GM20000 (cell line): ENCODE data around the gene KANK4.

Experiments used
- DNase-seq: peaks from one replicate; pipeline ENCODE4 v3.0.0; 2012; ENCODE audit warnings: low spot score
- TF ChIP-seq, protein P1 (sequence below): IDR thresholded peaks from 2 replicates; pipeline ENCODE4 v1.5.1; 2012; ENCODE audit warnings: mild to moderate bottlenecking, control low read depth; ENCODE audit errors: extremely low read depth, missing control alignments

Gene KANK4

DNA sequence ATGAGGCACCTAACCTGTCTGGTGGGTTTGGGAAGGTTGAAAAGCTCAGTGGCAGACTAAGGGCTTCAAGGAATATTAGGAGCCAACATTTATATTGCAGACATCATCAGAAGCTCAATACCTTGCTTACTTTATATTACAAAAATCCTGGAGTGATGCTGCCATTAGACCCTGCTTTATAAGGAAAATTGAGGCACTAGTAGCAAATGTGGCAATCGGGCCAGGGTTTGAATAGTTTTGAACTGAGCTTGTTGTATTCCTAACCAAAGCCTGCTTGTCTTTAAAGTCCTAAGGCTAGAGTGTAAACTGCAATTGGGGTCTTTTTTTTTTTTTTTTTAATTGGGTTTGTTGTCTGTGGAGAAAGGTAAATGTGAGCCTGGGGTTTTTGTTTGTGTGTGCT, 110.3 kb downstream of the KANK4 start:
- DNase-seq, result no peak
- TF ChIP-seq, protein P1, sequence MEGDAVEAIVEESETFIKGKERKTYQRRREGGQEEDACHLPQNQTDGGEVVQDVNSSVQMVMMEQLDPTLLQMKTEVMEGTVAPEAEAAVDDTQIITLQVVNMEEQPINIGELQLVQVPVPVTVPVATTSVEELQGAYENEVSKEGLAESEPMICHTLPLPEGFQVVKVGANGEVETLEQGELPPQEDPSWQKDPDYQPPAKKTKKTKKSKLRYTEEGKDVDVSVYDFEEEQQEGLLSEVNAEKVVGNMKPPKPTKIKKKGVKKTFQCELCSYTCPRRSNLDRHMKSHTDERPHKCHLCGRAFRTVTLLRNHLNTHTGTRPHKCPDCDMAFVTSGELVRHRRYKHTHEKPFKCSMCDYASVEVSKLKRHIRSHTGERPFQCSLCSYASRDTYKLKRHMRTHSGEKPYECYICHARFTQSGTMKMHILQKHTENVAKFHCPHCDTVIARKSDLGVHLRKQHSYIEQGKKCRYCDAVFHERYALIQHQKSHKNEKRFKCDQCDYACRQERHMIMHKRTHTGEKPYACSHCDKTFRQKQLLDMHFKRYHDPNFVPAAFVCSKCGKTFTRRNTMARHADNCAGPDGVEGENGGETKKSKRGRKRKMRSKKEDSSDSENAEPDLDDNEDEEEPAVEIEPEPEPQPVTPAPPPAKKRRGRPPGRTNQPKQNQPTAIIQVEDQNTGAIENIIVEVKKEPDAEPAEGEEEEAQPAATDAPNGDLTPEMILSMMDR, result no peak

DNA sequence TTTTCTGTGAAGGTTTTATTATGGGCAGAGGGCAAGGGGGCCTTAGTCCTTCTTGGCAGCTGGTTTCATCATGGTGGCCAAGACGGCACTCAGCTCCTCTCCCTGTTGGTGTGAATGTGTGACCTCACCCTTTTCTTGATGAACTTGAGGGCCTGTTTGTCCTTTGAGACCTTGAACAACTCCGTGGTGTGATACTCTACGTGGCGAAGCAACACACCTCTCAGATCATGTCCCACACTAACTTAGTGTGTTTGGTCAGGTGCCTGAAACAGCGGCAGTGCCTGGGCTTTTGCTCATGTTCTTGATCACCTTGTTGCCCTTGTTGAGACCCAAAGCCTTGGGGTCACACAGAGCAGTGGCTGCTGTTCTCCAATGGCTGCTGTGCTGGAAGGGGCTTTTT, 111.1 kb downstream of the KANK4 start:
- TF ChIP-seq, protein P1, result no peak
- no peak for DNase-seq

DNA sequence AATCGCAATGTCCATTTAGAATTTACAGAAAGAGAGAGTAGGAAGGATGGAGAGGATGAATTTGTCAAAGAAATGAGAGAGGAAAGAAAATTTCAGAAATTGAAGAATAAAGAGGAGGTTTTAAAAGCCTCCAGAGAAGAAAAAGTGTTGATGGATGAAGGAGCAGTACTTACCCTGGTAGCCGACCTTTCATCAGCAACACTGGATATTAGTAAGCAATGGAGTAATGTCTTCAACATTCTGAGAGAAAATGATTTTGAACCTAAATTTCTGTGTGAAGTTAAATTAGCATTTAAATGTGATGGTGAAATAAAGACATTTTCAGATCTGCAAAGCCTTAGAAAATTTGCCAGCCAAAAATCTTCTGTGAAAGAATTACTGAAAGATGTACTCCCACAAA, 112.0 kb downstream of the KANK4 start:
- DNase-seq, result no peak
- TF ChIP-seq, protein P1, result no peak

DNA sequence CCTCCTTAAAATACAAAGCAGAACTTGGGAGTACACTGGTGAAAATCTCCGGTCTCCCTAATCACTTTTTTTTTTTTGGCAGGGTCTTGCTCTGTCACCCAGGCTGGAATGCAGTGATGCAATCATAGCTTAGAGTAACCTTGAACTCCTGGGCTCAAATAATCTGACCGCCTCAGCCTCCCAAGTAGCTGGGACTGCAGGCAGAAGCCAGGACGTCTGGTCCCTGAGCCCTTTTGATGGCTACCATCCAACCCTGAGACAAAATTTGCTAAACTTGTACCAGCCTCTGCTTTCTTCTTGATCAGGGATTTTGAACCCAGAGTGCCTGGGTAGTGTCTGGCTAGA, 120.5 kb downstream of the KANK4 start:
- TF ChIP-seq, protein P1, result no peak
- no peak for DNase-seq

DNA sequence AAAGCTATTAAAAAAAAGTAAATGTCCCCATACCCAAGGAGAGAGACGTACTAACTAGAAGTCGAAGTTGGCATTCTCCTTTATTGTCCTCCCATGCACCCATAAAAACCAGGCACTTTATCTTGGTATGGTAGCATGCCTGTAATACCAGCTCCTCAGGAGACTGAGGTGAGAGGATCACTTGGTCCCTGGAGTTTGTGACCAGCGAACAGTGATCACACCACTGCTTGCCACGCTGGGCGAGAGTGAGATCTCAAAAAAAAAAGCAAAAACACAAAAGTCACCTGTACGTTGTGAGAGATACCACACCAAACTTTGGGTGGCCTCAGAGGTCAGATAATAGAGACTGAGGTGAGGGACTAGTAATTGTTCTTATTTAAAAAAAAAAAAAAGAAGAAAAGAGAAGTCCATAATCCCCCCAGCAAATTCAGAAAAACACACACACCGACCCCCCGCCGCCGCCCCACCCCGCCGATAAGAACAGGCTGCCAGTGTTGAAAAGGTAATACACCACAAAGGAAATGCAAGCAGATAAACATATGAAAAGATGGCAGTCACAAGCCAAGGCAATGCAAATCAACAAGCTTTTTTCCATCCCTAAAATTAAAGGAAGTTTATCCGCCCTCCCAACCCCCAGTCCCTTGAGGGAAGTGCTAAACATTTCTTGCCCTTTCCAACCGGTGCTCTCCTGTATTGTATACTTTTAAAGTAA, 121.0 kb downstream of the KANK4 start:
- DNase-seq, result no peak
- TF ChIP-seq, protein P1, result no peak

DNA sequence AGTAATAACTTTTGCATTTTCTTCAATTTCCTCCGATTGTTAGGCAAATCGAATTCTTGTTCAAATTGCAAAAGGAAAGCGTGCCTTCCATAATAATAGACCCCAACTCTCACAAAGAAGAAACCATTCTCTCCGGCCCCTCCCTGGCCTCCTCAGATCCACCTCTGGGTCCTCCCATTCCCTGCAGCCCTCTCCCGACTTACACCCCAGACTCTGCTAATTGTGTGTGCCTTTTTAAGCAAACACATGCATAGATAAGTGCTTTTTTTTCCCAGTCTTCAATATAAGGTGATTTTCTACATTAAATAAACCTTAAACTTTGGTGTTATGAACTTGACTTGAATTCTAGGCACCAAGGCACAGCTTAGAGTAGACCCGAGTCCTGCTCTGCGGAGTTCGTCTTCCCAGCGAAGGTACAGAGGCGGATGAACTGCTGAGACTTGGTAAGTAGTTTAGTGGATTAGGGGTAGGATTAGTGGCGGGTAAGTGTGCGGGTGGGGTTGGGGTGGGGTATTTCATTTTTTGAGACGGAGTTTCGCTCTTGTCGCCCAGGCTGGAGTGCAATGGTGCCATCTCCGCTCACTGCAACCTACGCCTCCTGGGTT, 123.0 kb downstream of the KANK4 start:
- no peak for DNase-seq
- TF ChIP-seq, protein P1, result no peak

DNA sequence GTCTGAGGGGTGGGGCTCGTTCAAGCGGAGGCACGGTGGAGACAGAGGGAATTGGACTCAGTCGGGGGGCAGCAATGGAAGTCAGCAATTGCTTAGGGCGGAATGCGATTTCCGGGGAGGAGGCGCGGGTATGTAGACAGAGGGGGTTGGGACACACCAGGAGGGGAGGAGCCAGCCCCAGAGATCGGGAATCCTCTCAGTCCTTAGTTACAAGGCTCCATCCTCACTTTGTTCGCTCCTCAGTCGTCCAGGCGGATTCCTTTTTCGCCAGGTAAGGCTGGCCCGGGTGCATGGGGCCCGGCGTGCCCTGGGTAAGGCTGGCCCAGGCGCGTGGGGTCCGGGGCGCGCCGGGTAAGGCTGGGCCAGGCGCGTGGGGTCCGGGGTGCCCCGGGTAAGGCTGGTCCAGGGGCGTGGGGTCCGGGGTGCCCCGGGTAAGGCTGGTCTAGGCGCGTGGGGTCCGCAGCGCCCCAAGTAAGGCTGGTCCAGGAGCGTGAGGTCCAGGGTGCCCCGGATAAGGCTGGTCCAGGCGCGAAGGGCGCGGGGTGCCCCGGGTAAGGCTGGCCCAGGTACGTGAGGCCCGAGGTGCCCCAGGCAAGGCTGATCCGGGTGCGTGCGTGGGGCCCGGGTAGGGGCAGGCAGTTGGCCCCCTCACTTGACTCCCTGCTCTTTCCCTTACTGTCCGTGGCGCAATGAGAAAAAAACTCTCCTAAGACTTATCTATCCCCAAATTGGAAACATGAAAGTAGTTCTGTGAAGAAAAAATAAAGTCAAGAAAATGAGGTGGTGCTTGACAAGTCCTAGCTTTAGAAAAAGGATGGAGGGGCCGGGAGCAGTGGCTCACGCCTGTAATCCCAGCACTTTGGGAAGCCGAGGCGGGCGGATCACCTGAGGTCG, 124.3 kb downstream of the KANK4 start, which contains the start of gene L1TD1:
Gene L1TD1 (plus strand): TSS at position 199 of the 894 bp plus-strand sequence. CDS start 11,780 bp downstream, outside the sequence.
- DNase-seq, result peak; percentile 14
- TF ChIP-seq, protein P1, result no peak
